ENCODE results near the gene ZCCHC4.
A peak's percentile ranks its signal among the peaks of the same experiment; 100 is the strongest.
"Not testable (repeated sequence)": the region's sequence is repeated elsewhere in the genome, so short reads cannot be mapped to it uniquely, and the experiment has no call there.

ZCCHC4 gene

GRCh38 chr4:25328463-25328862, 15.9 kb downstream of the ZCCHC4 start:
- not testable (repeated sequence) for DNase-seq

- no peak for DNase-seq
Measured at GRCh38 chr4:25330335-25330734, 17.8 kb downstream of the ZCCHC4 start.

GRCh38 chr4:25330905-25331808, 18.6 kb downstream of the ZCCHC4 start:
- no peak for DNase-seq

GRCh38 chr4:25343671-25344070, 31.1 kb downstream of the ZCCHC4 start:
- no peak for DNase-seq

- no peak for DNase-seq
Measured at GRCh38 chr4:25345744-25346143, 33.2 kb downstream of the ZCCHC4 start.

- DNase-seq = no peak
Measured at GRCh38 chr4:25346913-25347312, 34.3 kb downstream of the ZCCHC4 start.

GRCh38 chr4:25347473-25347872, 34.9 kb downstream of the ZCCHC4 start:
- DNase-seq = no peak

GRCh38 chr4:25347971-25348370, 35.4 kb downstream of the ZCCHC4 start:
- no peak for DNase-seq

- no peak for DNase-seq
Measured at GRCh38 chr4:25350561-25350960, 38.0 kb downstream of the ZCCHC4 start.

GRCh38 chr4:25351777-25352416, 39.3 kb downstream of the ZCCHC4 start:
- no peak for DNase-seq

GRCh38 chr4:25356068-25356467, 43.5 kb downstream of the ZCCHC4 start:
- no peak for DNase-seq

- DNase-seq = no peak
Measured at GRCh38 chr4:25358515-25359275, 46.1 kb downstream of the ZCCHC4 start.

GRCh38 chr4:25361253-25361652, 48.7 kb downstream of the ZCCHC4 start:
- DNase-seq = no peak

GRCh38 chr4:25367004-25367621, 54.5 kb downstream of the ZCCHC4 start:
- peak; percentile 2 for DNase-seq

GRCh38 chr4:25367877-25368276, 55.3 kb downstream of the ZCCHC4 start:
- DNase-seq = no peak

- DNase-seq = no peak
Measured at GRCh38 chr4:25368315-25368714, 55.7 kb downstream of the ZCCHC4 start.

GRCh38 chr4:25370242-25370641, 57.7 kb downstream of the ZCCHC4 start:
- no peak for DNase-seq

GRCh38 chr4:25372549-25372948, 60.0 kb downstream of the ZCCHC4 start:
- DNase-seq = not testable (repeated sequence)

GRCh38 chr4:25376754-25377571, 64.4 kb downstream of the ZCCHC4 start, which contains the start of gene ANAPC4:
Gene ANAPC4, plus strand, starts transcription at chr4:25377263. Its CDS starts 165 bp downstream, at chr4:25377428.
- peak; percentile 93 for DNase-seq

- no peak for DNase-seq
Measured at GRCh38 chr4:25377572-25378436, 65.2 kb downstream of the ZCCHC4 start.

- DNase-seq = no peak
Measured at GRCh38 chr4:25378437-25378743, 65.8 kb downstream of the ZCCHC4 start.

All from GDM1 (cell line).